H9 (cell line): ENCODE results near the gene PAX8. TPM values are rescaled to one million over a fixed set of nuclear protein-coding genes. Genes with fewer than 3 reads are reported as not detected.

Experiments
- DNase-seq: peaks from one replicate; pipeline ENCODE4 v3.0.0-alpha.2; 2017
- H2AFZ ChIP-seq: one replicate; pipeline ENCODE4 v1.6.1; 2013; ENCODE audit warnings: mild to moderate bottlenecking, low read length, control low read depth, moderate library complexity
- H2AK5ac ChIP-seq: 2 replicates; pipeline ENCODE4 v1.6.1; 2013; ENCODE audit warnings: low read length, control low read depth, mixed read lengths; ENCODE audit not compliant: insufficient read length
- H2BK120ac ChIP-seq: one replicate; pipeline ENCODE4 v1.6.1; 2013; ENCODE audit warnings: low read depth, mild to moderate bottlenecking, low read length, control low read depth, inconsistent platforms; ENCODE audit not compliant: poor library complexity, severe bottlenecking
- H2BK12ac ChIP-seq: 2 replicates; pipeline ENCODE4 v1.6.1; 2013; ENCODE audit warnings: low read length, control low read depth, mixed read lengths, low read depth; ENCODE audit not compliant: insufficient read length
- H2BK15ac ChIP-seq: 2 replicates; pipeline ENCODE4 v1.6.1; 2013; ENCODE audit warnings: low read depth, low read length, control low read depth
- H2BK20ac ChIP-seq: one replicate; pipeline ENCODE4 v1.6.1; 2013; ENCODE audit warnings: low read depth, mild to moderate bottlenecking, low read length, control low read depth, inconsistent platforms; ENCODE audit not compliant: poor library complexity, severe bottlenecking
- H2BK5ac ChIP-seq: 2 replicates; pipeline ENCODE4 v1.6.1; 2013; ENCODE audit warnings: low read length, control low read depth, mixed read lengths; ENCODE audit not compliant: insufficient read length
- H3K14ac ChIP-seq: 2 replicates; pipeline ENCODE4 v1.6.1; 2013; ENCODE audit warnings: low read length, control low read depth; ENCODE audit not compliant: insufficient read depth
- H3K18ac ChIP-seq: 2 replicates; pipeline ENCODE4 v1.6.1; 2013; ENCODE audit warnings: low read depth, mild to moderate bottlenecking, mixed read lengths, low read length, control low read depth; ENCODE audit not compliant: insufficient read length
- H3K23ac ChIP-seq: 2 replicates; pipeline ENCODE4 v1.6.1; 2013; ENCODE audit warnings: low read length, control low read depth, mixed read lengths, low read depth; ENCODE audit not compliant: insufficient read length
- H3K23me2 ChIP-seq: 2 replicates; pipeline ENCODE4 v1.6.1; 2013; ENCODE audit warnings: low read depth, mild to moderate bottlenecking, mixed read lengths, low read length, control low read depth; ENCODE audit not compliant: insufficient read length, poor library complexity, severe bottlenecking
- H3K27ac ChIP-seq: 2 replicates; pipeline ENCODE4 v1.5.1; 2013; ENCODE audit warnings: low read length, control low read depth, mixed read lengths, low read depth; ENCODE audit not compliant: insufficient read length
- H3K27me3 ChIP-seq: 2 replicates; pipeline ENCODE4 v1.6.1; 2013; ENCODE audit warnings: low read length, control low read depth, inconsistent platforms; ENCODE audit not compliant: insufficient read depth
- H3K4ac ChIP-seq: 2 replicates; pipeline ENCODE4 v1.6.1; 2013; ENCODE audit warnings: low read depth, mild to moderate bottlenecking, control low read depth, inconsistent platforms, low read length, moderate library complexity
- H3K4me1 ChIP-seq: 2 replicates; pipeline ENCODE4 v1.6.1; 2013; ENCODE audit warnings: low read length, control low read depth, inconsistent platforms; ENCODE audit not compliant: insufficient read depth
- H3K4me2 ChIP-seq: 2 replicates; pipeline ENCODE4 v1.6.1; 2013; ENCODE audit warnings: low read length, control low read depth, mixed read lengths; ENCODE audit not compliant: insufficient read length, insufficient read depth
- H3K56ac ChIP-seq: 2 replicates; pipeline ENCODE4 v1.6.1; 2013; ENCODE audit warnings: low read depth, mild to moderate bottlenecking, mixed read lengths, low read length, control low read depth; ENCODE audit not compliant: insufficient read length
- H3K79me1 ChIP-seq: 2 replicates; pipeline ENCODE4 v1.6.1; 2013; ENCODE audit warnings: low read depth, mild to moderate bottlenecking, moderate library complexity, low read length, control low read depth, inconsistent platforms; ENCODE audit not compliant: insufficient read depth, poor library complexity, severe bottlenecking
- H3K79me2 ChIP-seq: 2 replicates; pipeline ENCODE4 v1.6.1; 2013; ENCODE audit warnings: low read length, control low read depth, inconsistent platforms; ENCODE audit not compliant: insufficient read depth
- H3K9ac ChIP-seq: 2 replicates; pipeline ENCODE4 v1.6.1; 2013; ENCODE audit warnings: low read length, control low read depth, mixed read lengths; ENCODE audit not compliant: insufficient read length; ENCODE audit errors: extremely low read depth
- H3K9me3 ChIP-seq: one replicate; pipeline ENCODE4 v1.6.1; 2013; ENCODE audit warnings: low read depth, low read length, inconsistent platforms; ENCODE audit not compliant: control insufficient read depth
- H3T11ph ChIP-seq: one replicate; pipeline ENCODE4 v1.6.1; 2013; ENCODE audit warnings: mild to moderate bottlenecking, low read length, control low read depth, inconsistent platforms
- H4K20me1 ChIP-seq: one replicate; pipeline ENCODE4 v1.6.1; 2013; ENCODE audit not compliant: control insufficient read depth, insufficient read length, insufficient read depth
- H4K5ac ChIP-seq: 2 replicates; pipeline ENCODE4 v1.6.1; 2013; ENCODE audit warnings: low read depth, mild to moderate bottlenecking, mixed read lengths, low read length, control low read depth; ENCODE audit not compliant: insufficient read length
- H4K8ac ChIP-seq: replicated peaks from 2 replicates; pipeline ENCODE4 v1.6.1; 2013; ENCODE audit warnings: low read length, control low read depth, mixed read lengths, low read depth; ENCODE audit not compliant: insufficient read length
- H4K91ac ChIP-seq: 2 replicates; pipeline ENCODE4 v1.6.1; 2013; ENCODE audit warnings: low read depth, mild to moderate bottlenecking, moderate library complexity, mixed read lengths, low read length, control low read depth; ENCODE audit not compliant: insufficient read length
- H3K27ac Mint-ChIP-seq, 3 experiments: 2 replicates in 2 of 3; 3 replicates in 1 of 3; pipeline ENCODE4 v1.8.0; 2020 to 2021; ENCODE audit warnings: mixed read lengths in 3 of 3, mild to moderate bottlenecking in 1 of 3, moderate library complexity in 1 of 3
- H3K27me3 Mint-ChIP-seq: 2 replicates; pipeline ENCODE4 v1.8.0; 2021; ENCODE audit warnings: low read depth, mild to moderate bottlenecking, moderate library complexity, mixed read lengths
- H3K36me3 Mint-ChIP-seq, 3 experiments: 2 replicates in 2 of 3; 3 replicates in 1 of 3; pipeline ENCODE4 v1.8.0; 2020 to 2021; ENCODE audit warnings: low read depth in 3 of 3, mixed read lengths in 3 of 3; ENCODE audit not compliant: insufficient read depth in 1 of 3
- H3K4me1 Mint-ChIP-seq, 2 experiments: 2 replicates each; pipeline ENCODE4 v1.8.0; 2020; ENCODE audit warnings: mixed read lengths in 2 of 2
- H3K4me3 Mint-ChIP-seq, 2 experiments: 2 replicates in 1 of 2; 3 replicates in 1 of 2; pipeline ENCODE4 v1.8.0; 2020 to 2021; ENCODE audit warnings: mild to moderate bottlenecking in 2 of 2, mixed read lengths in 2 of 2, moderate library complexity in 1 of 2
- H3K9me3 Mint-ChIP-seq, 2 experiments: 2 replicates in 1 of 2; 3 replicates in 1 of 2; pipeline ENCODE4 v1.8.0; 2020; ENCODE audit warnings: mild to moderate bottlenecking in 2 of 2, mixed read lengths in 2 of 2, moderate library complexity in 1 of 2
- WGBS: extraction: QIAGEN DNeasy Blood & Tissue Kit; methylation state at CpG from one replicate; pipeline ENCODE4 v1.1.7; 2013; ENCODE audit warnings: missing lambda C conversion rate, low lambda C conversion rate, mixed read lengths; ENCODE audit not compliant: insufficient read length; ENCODE audit errors: extremely low coverage; 5-methylcytosine and 5-hydroxymethylcytosine counted together
- total RNA-seq: library from RNA; stranded (reverse); gene quantifications from 2 replicates; pipeline ENCODE4 v1.2.1, GENCODE V29; 2021
- TF ChIP-seq, protein P1 (sequence below): fragments of 200-600 bp; sonication (generic); conservative IDR thresholded peaks from 3 replicates; pipeline ENCODE4 v1.8.0; 2021; ENCODE audit warnings: antibody characterized with exemption, mild to moderate bottlenecking

The PAX8 gene
- total RNA-seq, 1 experiment from 2014 or later, result not detected

DNA sequence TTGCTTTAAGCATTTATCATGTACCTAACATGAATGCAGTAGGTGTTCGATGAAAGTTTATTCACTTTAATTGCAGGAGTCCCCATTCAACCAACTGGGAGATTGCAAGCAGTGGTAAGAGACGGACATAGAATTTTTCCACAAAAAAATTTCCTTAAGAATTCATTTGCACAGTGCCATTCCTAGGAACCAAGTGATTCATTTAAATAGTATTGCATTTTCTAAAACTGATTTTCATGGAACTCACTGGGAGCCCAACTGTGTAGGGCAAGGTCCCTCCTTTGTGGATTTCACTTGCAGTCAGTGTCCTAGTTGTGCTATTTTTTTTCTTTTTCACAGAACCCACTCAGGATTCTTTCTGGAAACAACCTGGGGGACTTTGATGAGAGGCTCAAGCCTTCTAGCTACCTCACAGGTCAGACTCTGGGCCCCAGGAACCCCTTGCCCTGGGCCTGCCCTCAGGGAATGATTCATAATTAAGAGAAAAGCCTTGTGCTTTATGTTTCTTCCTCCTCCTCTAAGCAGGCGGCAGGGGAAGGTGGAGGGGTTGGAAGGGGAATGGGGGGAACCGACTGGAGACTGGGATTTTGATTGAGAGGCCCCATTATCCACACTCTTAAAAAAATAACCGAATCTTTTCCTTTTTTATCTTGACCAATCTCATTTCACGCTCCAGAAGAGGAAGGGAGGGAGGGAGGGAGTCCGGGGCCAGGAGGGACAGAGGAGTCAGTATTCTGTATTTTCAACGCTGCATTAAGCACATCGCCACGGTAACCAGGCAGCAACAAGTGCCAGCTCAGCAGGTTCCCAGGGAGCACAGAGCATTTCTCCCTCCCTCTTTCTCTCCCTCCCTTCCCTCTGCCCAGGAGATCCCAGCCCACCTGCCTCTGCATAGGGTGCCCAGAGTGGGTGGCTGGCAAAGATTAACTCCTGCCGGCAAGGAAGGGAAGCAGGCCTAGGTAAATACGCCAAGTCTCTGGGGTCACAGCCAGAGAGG lies 53.2 kb downstream of the PAX8 start:
- no peaks in the 10 kb centered on the region for H3K4me1 ChIP-seq
- peak; percentile 71 for DNase-seq
- no peaks in the 10 kb centered on the region for H4K20me1 ChIP-seq
- H3K4ac ChIP-seq, result no peak overlapping the region
- no peak overlapping the region for H4K8ac ChIP-seq
- H2BK20ac ChIP-seq, result no peak overlapping the region
- Mint-ChIP-seq H3K36me3 (no peaks in the 10 kb centered on the region), H3K4me1 (peaks cover 5 to 6% of the 10 kb centered on the region in 2 experiments), H3K9me3 (no peaks in the 10 kb centered on the region), H3K27ac (peak overlapping the region in 1 of 3 experiments; percentile 42; a peak in 1 of 7 replicates), H3K27me3 (peaks cover 3% of the 10 kb centered on the region), H3K4me3 (no peak overlapping the region; a peak in 1 of 5 replicates)
- no peaks in the 10 kb centered on the region for H3K27me3 ChIP-seq
- H2AK5ac ChIP-seq, result no peak overlapping the region
- H3K79me2 ChIP-seq, result no peaks in the 10 kb centered on the region
- H2BK120ac ChIP-seq, result no peak overlapping the region
- no peak overlapping the region for H3T11ph ChIP-seq
- H3K4me2 ChIP-seq, result no peak overlapping the region
- no peak overlapping the region for H2AFZ ChIP-seq
- H3K27ac ChIP-seq, result no peak overlapping the region
- H3K23ac ChIP-seq, result no peak overlapping the region
- no peaks in the 10 kb centered on the region for H3K23me2 ChIP-seq
- H2BK15ac ChIP-seq, result no peak overlapping the region
- H2BK12ac ChIP-seq, result no peak overlapping the region
- no peak overlapping the region for H4K5ac ChIP-seq
- no peak overlapping the region for H3K56ac ChIP-seq
- TF ChIP-seq, protein P1, sequence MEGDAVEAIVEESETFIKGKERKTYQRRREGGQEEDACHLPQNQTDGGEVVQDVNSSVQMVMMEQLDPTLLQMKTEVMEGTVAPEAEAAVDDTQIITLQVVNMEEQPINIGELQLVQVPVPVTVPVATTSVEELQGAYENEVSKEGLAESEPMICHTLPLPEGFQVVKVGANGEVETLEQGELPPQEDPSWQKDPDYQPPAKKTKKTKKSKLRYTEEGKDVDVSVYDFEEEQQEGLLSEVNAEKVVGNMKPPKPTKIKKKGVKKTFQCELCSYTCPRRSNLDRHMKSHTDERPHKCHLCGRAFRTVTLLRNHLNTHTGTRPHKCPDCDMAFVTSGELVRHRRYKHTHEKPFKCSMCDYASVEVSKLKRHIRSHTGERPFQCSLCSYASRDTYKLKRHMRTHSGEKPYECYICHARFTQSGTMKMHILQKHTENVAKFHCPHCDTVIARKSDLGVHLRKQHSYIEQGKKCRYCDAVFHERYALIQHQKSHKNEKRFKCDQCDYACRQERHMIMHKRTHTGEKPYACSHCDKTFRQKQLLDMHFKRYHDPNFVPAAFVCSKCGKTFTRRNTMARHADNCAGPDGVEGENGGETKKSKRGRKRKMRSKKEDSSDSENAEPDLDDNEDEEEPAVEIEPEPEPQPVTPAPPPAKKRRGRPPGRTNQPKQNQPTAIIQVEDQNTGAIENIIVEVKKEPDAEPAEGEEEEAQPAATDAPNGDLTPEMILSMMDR, result no peak
- H3K9me3 ChIP-seq, result no peaks in the 10 kb centered on the region
- H2BK5ac ChIP-seq, result no peak overlapping the region
- H3K79me1 ChIP-seq, result no peaks in the 10 kb centered on the region
- no CpG with 5 or more reads among the region's 12 CpGs for WGBS
- H3K18ac ChIP-seq, result peak overlapping the region; percentile 52
- no peak overlapping the region for H3K9ac ChIP-seq
- no peak overlapping the region for H3K14ac ChIP-seq
- H4K91ac ChIP-seq, result no peak overlapping the region
